A549 (cell line): Measurements from ENCODE around the gene FAM89A.

Experiments used
- BHLHE40 ChIP-seq: IDR thresholded peaks from 2 replicates; pipeline ENCODE4 v1.6.1; 2012; ENCODE audit warnings: low read depth, low read length, inconsistent platforms
- CHD4 ChIP-seq: fragments of 200-600 bp; sonication (generic); IDR thresholded peaks from 2 replicates; pipeline ENCODE4 v1.6.1; 2016; ENCODE audit warnings: antibody characterized with exemption, mild to moderate bottlenecking, borderline replicate concordance
- EP300 ChIP-seq, 2 experiments: fragments of >200 bp; sonication (Bioruptor Twin); formaldehyde crosslinking; IDR thresholded peaks; 2 replicates in 1 of 2; 3 replicates in 1 of 2; pipeline ENCODE4 v1.6.1; 2016 to 2017
- KDM1A ChIP-seq: fragments of 200-600 bp; sonication (generic); IDR thresholded peaks from 2 replicates; pipeline ENCODE4 v1.6.1; 2016; ENCODE audit warnings: low read depth, mild to moderate bottlenecking
- KDM5A ChIP-seq: fragments of 200-600 bp; sonication (generic); IDR thresholded peaks from 2 replicates; pipeline ENCODE4 v1.6.1; 2016; ENCODE audit warnings: antibody characterized with exemption, mild to moderate bottlenecking
- MAFK ChIP-seq: fragments of 450-650 bp; IDR thresholded peaks from 2 replicates; pipeline ENCODE4 v1.6.1; 2014; ENCODE audit not compliant: partially characterized antibody
- MAZ ChIP-seq: fragments of 150-350 bp; IDR thresholded peaks from 2 replicates; pipeline ENCODE4 v1.6.1; 2014; ENCODE audit warnings: antibody characterized with exemption, low read depth, low read length, borderline replicate concordance
- PBX3 ChIP-seq: IDR thresholded peaks from 2 replicates; pipeline ENCODE4 v1.6.1; 2012
- POLR2A ChIP-seq: IDR thresholded peaks from 2 replicates; pipeline ENCODE4 v1.6.1; 2012; ENCODE audit warnings: mild to moderate bottlenecking, low read length
- RCOR1 ChIP-seq: fragments of 150-350 bp; IDR thresholded peaks from 2 replicates; pipeline ENCODE4 v1.6.1; 2014; ENCODE audit warnings: antibody characterized with exemption, low read length, low read depth
- SREBF2 ChIP-seq: fragments of 450-650 bp; IDR thresholded peaks from 2 replicates; pipeline ENCODE4 v1.6.1; 2014; ENCODE audit warnings: mild to moderate bottlenecking, moderate library complexity
- TF ChIP-seq, protein P1 (sequence below): fragments of >200 bp; sonication (Bioruptor Twin); formaldehyde crosslinking; IDR thresholded peaks from 3 replicates; pipeline ENCODE4 v1.5.1; 2016
- TF ChIP-seq, protein P2 (sequence below): fragments of 200-600 bp; sonication (generic); IDR thresholded peaks from 2 replicates; pipeline ENCODE4 v1.6.1; 2016; ENCODE audit warnings: antibody characterized with exemption, mild to moderate bottlenecking, moderate library complexity
- TF ChIP-seq, protein P3 (sequence below): IDR thresholded peaks from 2 replicates; pipeline ENCODE4 v1.6.1; 2012

DNA sequence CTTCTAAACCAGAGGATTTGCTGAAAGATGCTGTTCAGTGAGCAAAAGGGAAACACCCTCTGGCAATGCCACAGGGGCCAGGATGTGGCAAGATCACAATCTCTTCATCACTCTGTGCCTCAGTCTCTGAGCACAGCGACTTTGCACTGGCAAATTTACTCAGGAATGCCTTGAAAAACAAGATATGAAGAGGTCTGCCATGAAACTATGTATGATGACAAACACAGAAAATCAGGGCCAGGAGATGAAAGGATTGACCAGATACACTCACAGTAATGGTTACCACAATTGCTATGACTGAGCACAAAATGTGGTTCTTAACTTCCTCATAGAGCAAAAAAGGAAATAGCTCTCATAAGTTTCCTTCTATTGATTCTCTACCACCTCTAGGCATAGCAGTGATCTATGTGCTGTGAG is 67.2 kb downstream of the FAM89A start:
- TF ChIP-seq CHD4 (no peak), POLR2A (no peak), EP300 (IDR thresholded peaks at IDR 0.05) (no peak), MAZ (no peak), KDM1A (no peak), MAFK (no peak), BHLHE40 (no peak), PBX3 (no peak), KDM5A (no peak), RCOR1 (no peak), SREBF2 (no peak)
- TF ChIP-seq, protein P1, sequence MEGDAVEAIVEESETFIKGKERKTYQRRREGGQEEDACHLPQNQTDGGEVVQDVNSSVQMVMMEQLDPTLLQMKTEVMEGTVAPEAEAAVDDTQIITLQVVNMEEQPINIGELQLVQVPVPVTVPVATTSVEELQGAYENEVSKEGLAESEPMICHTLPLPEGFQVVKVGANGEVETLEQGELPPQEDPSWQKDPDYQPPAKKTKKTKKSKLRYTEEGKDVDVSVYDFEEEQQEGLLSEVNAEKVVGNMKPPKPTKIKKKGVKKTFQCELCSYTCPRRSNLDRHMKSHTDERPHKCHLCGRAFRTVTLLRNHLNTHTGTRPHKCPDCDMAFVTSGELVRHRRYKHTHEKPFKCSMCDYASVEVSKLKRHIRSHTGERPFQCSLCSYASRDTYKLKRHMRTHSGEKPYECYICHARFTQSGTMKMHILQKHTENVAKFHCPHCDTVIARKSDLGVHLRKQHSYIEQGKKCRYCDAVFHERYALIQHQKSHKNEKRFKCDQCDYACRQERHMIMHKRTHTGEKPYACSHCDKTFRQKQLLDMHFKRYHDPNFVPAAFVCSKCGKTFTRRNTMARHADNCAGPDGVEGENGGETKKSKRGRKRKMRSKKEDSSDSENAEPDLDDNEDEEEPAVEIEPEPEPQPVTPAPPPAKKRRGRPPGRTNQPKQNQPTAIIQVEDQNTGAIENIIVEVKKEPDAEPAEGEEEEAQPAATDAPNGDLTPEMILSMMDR = no peak
- TF ChIP-seq, protein P2, sequence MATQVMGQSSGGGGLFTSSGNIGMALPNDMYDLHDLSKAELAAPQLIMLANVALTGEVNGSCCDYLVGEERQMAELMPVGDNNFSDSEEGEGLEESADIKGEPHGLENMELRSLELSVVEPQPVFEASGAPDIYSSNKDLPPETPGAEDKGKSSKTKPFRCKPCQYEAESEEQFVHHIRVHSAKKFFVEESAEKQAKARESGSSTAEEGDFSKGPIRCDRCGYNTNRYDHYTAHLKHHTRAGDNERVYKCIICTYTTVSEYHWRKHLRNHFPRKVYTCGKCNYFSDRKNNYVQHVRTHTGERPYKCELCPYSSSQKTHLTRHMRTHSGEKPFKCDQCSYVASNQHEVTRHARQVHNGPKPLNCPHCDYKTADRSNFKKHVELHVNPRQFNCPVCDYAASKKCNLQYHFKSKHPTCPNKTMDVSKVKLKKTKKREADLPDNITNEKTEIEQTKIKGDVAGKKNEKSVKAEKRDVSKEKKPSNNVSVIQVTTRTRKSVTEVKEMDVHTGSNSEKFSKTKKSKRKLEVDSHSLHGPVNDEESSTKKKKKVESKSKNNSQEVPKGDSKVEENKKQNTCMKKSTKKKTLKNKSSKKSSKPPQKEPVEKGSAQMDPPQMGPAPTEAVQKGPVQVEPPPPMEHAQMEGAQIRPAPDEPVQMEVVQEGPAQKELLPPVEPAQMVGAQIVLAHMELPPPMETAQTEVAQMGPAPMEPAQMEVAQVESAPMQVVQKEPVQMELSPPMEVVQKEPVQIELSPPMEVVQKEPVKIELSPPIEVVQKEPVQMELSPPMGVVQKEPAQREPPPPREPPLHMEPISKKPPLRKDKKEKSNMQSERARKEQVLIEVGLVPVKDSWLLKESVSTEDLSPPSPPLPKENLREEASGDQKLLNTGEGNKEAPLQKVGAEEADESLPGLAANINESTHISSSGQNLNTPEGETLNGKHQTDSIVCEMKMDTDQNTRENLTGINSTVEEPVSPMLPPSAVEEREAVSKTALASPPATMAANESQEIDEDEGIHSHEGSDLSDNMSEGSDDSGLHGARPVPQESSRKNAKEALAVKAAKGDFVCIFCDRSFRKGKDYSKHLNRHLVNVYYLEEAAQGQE = no peak
- TF ChIP-seq, protein P3, sequence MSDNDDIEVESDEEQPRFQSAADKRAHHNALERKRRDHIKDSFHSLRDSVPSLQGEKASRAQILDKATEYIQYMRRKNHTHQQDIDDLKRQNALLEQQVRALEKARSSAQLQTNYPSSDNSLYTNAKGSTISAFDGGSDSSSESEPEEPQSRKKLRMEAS = no peak
